Hepatocyte (in vitro differentiated cells): ENCODE results near the gene TIMM50.

Experiments
- EZH2 ChIP-seq: fragments of 200-600 bp; sonication (generic); IDR thresholded peaks from 2 replicates; pipeline ENCODE4 v1.6.1; 2016; ENCODE audit warnings: antibody characterized with exemption, mild to moderate bottlenecking, borderline replicate concordance
- EZH2phosphoT487 ChIP-seq: fragments of 200-600 bp; sonication (generic); IDR thresholded peaks from one replicate; pipeline ENCODE4 v1.6.1; 2018; ENCODE audit warnings: antibody characterized with exemption, mild to moderate bottlenecking, low read depth, moderate library complexity; ENCODE audit not compliant: unreplicated experiment, severe bottlenecking
- TF ChIP-seq, protein P1 (sequence below): fragments of 200-600 bp; sonication (generic); IDR thresholded peaks from 2 replicates; pipeline ENCODE4 v1.5.1; 2016; ENCODE audit warnings: antibody characterized with exemption, mild to moderate bottlenecking; ENCODE audit not compliant: poor library complexity

DNA sequence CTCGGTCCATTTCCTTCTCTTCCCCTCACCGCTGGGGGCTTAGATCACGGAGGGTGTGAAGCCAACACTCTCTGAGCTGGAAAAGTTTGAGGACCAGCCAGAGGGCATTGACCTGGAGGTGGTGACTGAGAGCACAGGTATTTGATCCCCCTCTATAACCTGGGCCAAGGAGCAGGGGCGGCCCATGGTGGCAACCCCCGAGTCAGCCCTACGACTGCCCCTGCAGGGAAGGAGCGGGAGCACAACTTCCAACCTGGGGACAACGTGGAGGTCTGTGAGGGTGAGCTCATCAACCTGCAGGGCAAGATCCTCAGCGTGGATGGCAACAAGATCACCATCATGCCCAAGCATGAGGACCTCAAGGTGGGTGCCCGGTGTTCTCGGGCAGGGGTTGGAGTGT is 11.6 kb upstream of the TIMM50 start:
- TF ChIP-seq, protein P1, sequence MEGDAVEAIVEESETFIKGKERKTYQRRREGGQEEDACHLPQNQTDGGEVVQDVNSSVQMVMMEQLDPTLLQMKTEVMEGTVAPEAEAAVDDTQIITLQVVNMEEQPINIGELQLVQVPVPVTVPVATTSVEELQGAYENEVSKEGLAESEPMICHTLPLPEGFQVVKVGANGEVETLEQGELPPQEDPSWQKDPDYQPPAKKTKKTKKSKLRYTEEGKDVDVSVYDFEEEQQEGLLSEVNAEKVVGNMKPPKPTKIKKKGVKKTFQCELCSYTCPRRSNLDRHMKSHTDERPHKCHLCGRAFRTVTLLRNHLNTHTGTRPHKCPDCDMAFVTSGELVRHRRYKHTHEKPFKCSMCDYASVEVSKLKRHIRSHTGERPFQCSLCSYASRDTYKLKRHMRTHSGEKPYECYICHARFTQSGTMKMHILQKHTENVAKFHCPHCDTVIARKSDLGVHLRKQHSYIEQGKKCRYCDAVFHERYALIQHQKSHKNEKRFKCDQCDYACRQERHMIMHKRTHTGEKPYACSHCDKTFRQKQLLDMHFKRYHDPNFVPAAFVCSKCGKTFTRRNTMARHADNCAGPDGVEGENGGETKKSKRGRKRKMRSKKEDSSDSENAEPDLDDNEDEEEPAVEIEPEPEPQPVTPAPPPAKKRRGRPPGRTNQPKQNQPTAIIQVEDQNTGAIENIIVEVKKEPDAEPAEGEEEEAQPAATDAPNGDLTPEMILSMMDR, result no peak
- no peak for TF ChIP-seq EZH2
- no peak for TF ChIP-seq EZH2phosphoT487
